Activated CD8-positive, alpha-beta T cell treated with anti-CD3 and anti-CD28 coated beads, Interleukin-2, amount 10 ng/mL, durations not matched to agents 7 days and 5 days (primary cell): Measurements from ENCODE around the gene BCOR. TPM values are rescaled to one million over a fixed set of nuclear protein-coding genes. Genes with fewer than 3 reads are reported as not detected.

ENCODE experiments used
- ATAC-seq: fragments of 150-1000 bp; cut with Tn5 transposase; one replicate; pipeline ENCODE4 v1.10.0; 2021; ENCODE audit warnings: moderate library complexity
- CTCF ChIA-PET: fragments of 350-600 bp; sonication (Branson Sonifier 250); formaldehyde crosslinking; loops from one replicate; lab custom pipeline; 2021; ENCODE audit warnings: antibody characterized with exemption; lab: Charles Lee
- POLR2A ChIA-PET: fragments of 350-600 bp; sonication (Branson Sonifier 250); formaldehyde crosslinking; loops from one replicate; lab custom pipeline; 2021; ENCODE audit warnings: antibody characterized with exemption; lab: Charles Lee
- DNase-seq: peaks from one replicate; pipeline ENCODE4 v3.0.0-alpha.2; 2020
- H3K27ac Mint-ChIP-seq: one replicate; pipeline ENCODE4 v1.8.0; 2021; ENCODE audit warnings: mild to moderate bottlenecking, mixed read lengths
- H3K27me3 Mint-ChIP-seq: one replicate; pipeline ENCODE4 v1.8.0; 2021; ENCODE audit warnings: low read depth, mixed read lengths
- H3K36me3 Mint-ChIP-seq: one replicate; pipeline ENCODE4 v1.8.0; 2021; ENCODE audit warnings: low read depth, mixed read lengths
- H3K4me1 Mint-ChIP-seq: one replicate; pipeline ENCODE4 v1.8.0; 2021; ENCODE audit warnings: low read depth, mixed read lengths
- H3K4me3 Mint-ChIP-seq: one replicate; pipeline ENCODE4 v1.8.0; 2021; ENCODE audit warnings: mild to moderate bottlenecking, mixed read lengths
- H3K9me3 Mint-ChIP-seq: one replicate; pipeline ENCODE4 v1.8.0; 2022; ENCODE audit warnings: mixed read lengths; ENCODE audit not compliant: insufficient read depth
- total RNA-seq, 2 experiments: library from RNA; stranded (reverse); gene quantifications; one replicate each; pipeline ENCODE4 v1.2.3, GENCODE V29; 2021

The BCOR gene
- total RNA-seq, 2 experiments from 2014 or later: 41.5 to 45.5 TPM

DNA sequence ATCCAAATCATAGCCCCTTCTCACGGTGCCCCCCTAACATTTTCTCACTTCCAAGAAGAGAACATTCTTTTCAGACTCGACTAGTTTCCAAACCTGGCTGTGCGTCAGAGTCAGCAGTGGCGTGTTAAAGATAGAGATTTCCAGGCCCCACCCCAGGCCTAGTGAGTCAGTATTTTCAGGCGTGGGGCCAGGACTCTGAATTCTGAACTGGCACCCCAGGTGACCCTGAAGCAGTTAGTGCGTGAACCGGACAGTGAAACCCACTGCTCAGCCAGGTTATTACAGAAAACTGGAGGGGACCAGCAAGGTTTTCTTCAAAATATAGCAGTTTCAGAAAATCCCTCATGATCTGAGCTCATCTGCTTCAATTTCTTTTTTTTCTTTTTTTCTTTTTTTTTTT is 35.0 kb upstream of the BCOR start:
- Mint-ChIP-seq H3K4me1 (no peaks in the 10 kb centered on the region), H3K27me3 (no peaks in the 10 kb centered on the region), H3K27ac (no peak overlapping the region), H3K9me3 (no peaks in the 10 kb centered on the region), H3K36me3 (no peaks in the 10 kb centered on the region), H3K4me3 (no peak overlapping the region)
- ATAC-seq (no peak), DNase-seq (no peak)
- ChIA-PET CTCF (no interaction called here), POLR2A (no interaction called here)

DNA sequence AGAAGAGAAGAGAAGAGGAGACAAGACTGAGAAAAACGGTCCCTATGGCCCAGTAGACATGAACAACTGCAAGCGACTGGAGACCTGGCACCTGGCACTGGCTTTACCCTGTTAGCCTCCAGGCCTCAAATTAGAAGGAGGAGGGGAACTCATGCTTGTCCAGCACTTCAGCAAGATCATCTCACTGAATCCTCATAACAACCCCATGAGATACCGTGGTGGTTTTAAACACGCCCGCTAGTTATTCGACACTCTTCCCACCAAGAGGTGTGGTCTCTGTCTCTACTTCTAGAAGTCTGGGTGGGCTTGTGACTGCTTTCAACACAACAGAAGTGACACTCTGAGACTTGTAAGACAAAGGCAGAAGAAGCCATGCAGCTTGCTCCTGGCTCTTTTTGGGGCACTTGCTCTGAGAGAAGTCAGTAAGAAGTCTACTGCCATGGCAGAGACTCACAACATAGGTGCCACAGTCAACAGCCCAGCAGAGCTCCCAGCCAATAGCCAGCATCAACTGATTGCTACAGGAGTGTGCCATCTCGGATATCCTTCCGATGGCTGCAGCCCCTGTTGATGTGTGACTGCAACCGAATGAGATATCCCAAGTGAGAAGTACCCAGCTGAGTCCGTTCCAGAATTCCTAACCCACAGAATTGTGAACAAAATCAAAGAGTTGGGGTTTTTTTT is 34.0 kb upstream of the BCOR start:
- no peaks in the 10 kb centered on the region for H3K27me3 Mint-ChIP-seq
- H3K4me1 Mint-ChIP-seq: peaks cover 6% of the 10 kb centered on the region
- POLR2A ChIA-PET: no interaction called here
- H3K4me3 Mint-ChIP-seq: no peak overlapping the region
- CTCF ChIA-PET: no interaction called here
- no peaks in the 10 kb centered on the region for H3K9me3 Mint-ChIP-seq
- H3K27ac Mint-ChIP-seq: no peak overlapping the region
- H3K36me3 Mint-ChIP-seq: no peaks in the 10 kb centered on the region
- DNase-seq (no peak), ATAC-seq (no peak)

DNA sequence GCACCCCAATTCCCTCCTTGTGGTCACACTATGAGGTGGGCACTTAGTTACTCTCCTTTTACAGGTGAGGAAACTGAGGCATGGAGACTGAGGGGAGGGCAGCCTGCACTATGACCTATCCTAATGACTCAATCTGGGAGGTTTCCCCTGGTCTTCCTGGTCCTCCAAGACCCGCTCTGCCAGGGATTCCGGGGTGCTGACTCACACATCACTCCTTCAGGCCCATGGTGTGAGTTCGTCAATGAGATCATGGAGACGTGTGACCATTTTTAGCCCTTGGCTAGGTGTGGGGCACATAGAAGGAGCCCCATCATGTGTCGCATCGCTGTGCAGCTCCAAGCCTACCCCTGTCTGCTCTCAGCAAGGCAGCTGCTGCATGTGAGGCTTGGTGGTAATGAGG is 32.4 kb upstream of the BCOR start:
- Mint-ChIP-seq H3K4me1 (peaks cover 13% of the 10 kb centered on the region), H3K27me3 (no peaks in the 10 kb centered on the region), H3K27ac (no peak overlapping the region), H3K4me3 (no peak overlapping the region), H3K36me3 (no peaks in the 10 kb centered on the region), H3K9me3 (no peaks in the 10 kb centered on the region)
- ChIA-PET CTCF (no interaction called here), POLR2A (no interaction called here)
- ATAC-seq (no peak), DNase-seq (no peak)

DNA sequence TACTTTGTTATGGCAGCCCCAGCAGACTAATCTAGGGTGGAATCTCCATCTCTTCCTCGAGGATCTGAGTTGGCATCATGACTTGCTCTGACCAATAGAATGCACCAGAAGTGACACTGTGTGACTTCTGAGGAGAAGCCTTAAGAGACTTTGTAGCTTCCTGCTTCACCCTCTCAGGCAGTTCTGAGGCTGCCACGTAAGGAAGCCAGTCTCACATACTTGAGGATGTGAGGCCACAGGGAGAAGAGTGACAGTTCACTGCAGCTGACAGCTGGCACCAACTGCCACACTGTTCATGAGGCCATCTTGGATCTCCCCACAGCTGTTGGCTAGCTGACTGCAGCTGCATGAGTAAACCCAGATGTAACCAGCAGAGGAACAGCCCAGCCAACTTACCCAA is 29.3 kb upstream of the BCOR start:
- POLR2A ChIA-PET: no interaction called here
- DNase-seq (peak; percentile 54), ATAC-seq (peak; percentile 86)
- H3K27ac Mint-ChIP-seq: peak overlapping the region; percentile 82
- H3K4me3 Mint-ChIP-seq: no peak overlapping the region
- no peaks in the 10 kb centered on the region for H3K36me3 Mint-ChIP-seq
- H3K4me1 Mint-ChIP-seq: peaks cover 13% of the 10 kb centered on the region
- H3K27me3 Mint-ChIP-seq: no peaks in the 10 kb centered on the region
- no peaks in the 10 kb centered on the region for H3K9me3 Mint-ChIP-seq
- CTCF ChIA-PET: interaction anchor here (0.9 kb wide), 1 partner anchor 313 kb away, joined by 3 read pairs; no protein-coding TSS in a partner anchor

DNA sequence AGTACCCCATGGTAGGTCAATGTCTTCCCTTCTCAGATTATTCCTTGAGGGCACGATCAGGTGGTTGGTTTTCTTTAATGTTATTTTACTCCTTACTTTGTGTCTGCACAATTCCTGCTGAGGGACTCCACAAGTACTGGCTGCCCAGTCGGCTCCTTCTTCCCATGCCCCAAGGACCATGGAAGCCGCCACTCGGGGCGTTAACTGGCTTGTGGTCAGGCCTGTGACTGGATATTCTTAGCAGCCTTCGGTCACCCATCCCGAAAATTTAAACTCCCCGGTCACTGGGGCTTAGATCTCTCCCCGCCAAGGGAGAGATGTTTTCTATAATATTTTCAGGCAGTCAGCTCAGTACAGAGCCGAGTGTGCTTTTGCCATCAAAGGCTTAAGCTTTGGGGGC is 24.7 kb upstream of the BCOR start:
- ChIA-PET POLR2A (no interaction called here), CTCF (no interaction called here)
- ATAC-seq: no peak
- no peak for DNase-seq
- Mint-ChIP-seq H3K4me3 (no peak overlapping the region), H3K27me3 (no peaks in the 10 kb centered on the region), H3K27ac (no peak overlapping the region), H3K9me3 (no peaks in the 10 kb centered on the region), H3K4me1 (peaks cover 24% of the 10 kb centered on the region), H3K36me3 (no peaks in the 10 kb centered on the region)

- H3K4me1 Mint-ChIP-seq: peaks cover 16% of the 10 kb centered on the region
- H3K27me3 Mint-ChIP-seq: no peaks in the 10 kb centered on the region
- DNase-seq (no peak), ATAC-seq (no peak)
- ChIA-PET CTCF (no interaction called here), POLR2A (interaction anchor here (0.7 kb wide), 1 partner anchor 116 kb away, joined by 3 read pairs; no protein-coding TSS in a partner anchor)
- H3K36me3 Mint-ChIP-seq: no peaks in the 10 kb centered on the region
- H3K27ac Mint-ChIP-seq: no peak overlapping the region
- H3K4me3 Mint-ChIP-seq: no peak overlapping the region
- H3K9me3 Mint-ChIP-seq: no peaks in the 10 kb centered on the region
These were observed 23.9 kb upstream of the BCOR start for GRCh38 chrX:40121618-40122017.

DNA sequence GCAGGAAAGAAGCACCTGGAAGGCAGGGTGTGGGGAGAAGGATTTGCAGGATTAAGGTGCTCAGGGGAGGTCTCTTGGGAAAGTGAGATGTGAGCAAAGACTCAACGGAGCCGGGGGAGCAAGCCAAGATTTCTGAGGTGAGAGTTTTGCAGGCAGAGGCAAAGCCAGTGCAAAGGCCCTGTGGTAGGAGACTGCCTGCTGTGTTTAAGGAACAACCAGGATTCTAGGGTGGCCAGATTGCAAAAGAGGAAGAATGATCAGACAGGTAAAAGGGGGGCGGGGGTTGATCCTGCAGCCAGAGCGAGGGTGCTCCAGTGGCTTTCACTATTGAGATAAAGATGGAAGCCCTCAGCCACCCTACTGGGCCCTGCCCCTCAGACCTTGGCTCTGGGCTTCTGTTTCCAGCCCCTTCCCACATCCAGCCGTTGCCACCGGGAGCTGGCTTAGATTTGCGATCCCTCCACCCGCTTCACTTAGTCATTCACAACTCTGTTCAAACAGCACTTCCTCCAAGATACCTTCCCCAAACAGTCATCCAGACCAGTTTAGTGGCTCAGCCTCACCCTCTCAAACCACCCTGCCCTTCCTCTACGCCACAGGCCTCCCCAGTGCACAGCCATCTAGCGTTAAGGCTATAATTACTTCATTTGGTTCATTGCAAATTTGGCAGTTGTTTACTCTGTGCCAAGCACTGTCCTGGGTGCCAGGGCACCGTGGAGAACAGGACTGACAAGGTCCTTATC is 23.3 kb upstream of the BCOR start:
- Mint-ChIP-seq H3K27ac (no peak overlapping the region), H3K9me3 (no peaks in the 10 kb centered on the region), H3K36me3 (no peaks in the 10 kb centered on the region), H3K4me3 (no peak overlapping the region), H3K4me1 (peaks cover 15% of the 10 kb centered on the region), H3K27me3 (no peaks in the 10 kb centered on the region)
- DNase-seq (no peak), ATAC-seq (no peak)
- ChIA-PET POLR2A (interaction anchor here (0.7 kb wide), 1 partner anchor 117 kb away, joined by 3 read pairs; no protein-coding TSS in a partner anchor), CTCF (no interaction called here)

- ATAC-seq (no peak), DNase-seq (no peak)
- ChIA-PET POLR2A (no interaction called here), CTCF (no interaction called here)
- Mint-ChIP-seq H3K27me3 (no peaks in the 10 kb centered on the region), H3K27ac (no peak overlapping the region), H3K36me3 (no peaks in the 10 kb centered on the region), H3K9me3 (no peaks in the 10 kb centered on the region), H3K4me3 (no peak overlapping the region), H3K4me1 (peaks cover 12% of the 10 kb centered on the region)
These were observed 20.0 kb upstream of the BCOR start for GRCh38 chrX:40117715-40118285.

DNA sequence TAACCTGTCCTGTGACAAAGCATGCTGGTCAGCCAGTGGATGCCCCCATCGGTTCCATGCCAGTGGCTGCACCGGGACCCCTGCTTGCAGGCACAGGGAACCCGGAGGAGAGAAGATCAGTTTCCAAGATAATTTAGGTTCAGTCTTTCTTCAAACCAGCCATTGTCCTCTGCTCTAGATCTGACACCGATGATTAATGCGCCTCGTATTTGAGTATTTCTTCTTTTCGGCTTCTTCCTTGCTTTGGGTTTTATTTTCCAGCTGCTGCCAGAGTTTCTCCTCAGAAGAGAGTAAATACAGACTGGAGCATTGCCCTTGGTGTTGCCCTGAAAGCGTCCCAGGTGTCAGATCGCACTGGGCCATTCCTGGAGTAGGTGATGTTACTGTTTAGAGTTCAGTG is 19.2 kb upstream of the BCOR start:
- DNase-seq: no peak
- ATAC-seq: no peak
- no peaks in the 10 kb centered on the region for H3K36me3 Mint-ChIP-seq
- no peaks in the 10 kb centered on the region for H3K9me3 Mint-ChIP-seq
- no peak overlapping the region for H3K4me3 Mint-ChIP-seq
- H3K4me1 Mint-ChIP-seq: peaks cover 16% of the 10 kb centered on the region
- no peaks in the 10 kb centered on the region for H3K27me3 Mint-ChIP-seq
- CTCF ChIA-PET: interaction anchor here (0.7 kb wide), 1 partner anchor 46 kb away, joined by 3 read pairs; no protein-coding TSS in a partner anchor
- POLR2A ChIA-PET: no interaction called here
- H3K27ac Mint-ChIP-seq: no peak overlapping the region

- Mint-ChIP-seq H3K27me3 (no peaks in the 10 kb centered on the region), H3K9me3 (no peaks in the 10 kb centered on the region), H3K4me1 (peaks cover 17% of the 10 kb centered on the region), H3K27ac (no peak overlapping the region), H3K36me3 (no peaks in the 10 kb centered on the region), H3K4me3 (no peak overlapping the region)
- DNase-seq (no peak), ATAC-seq (no peak)
- POLR2A ChIA-PET: no interaction called here
- CTCF ChIA-PET: no interaction called here
These were observed 15.2 kb upstream of the BCOR start for GRCh38 chrX:40112996-40113395.

DNA sequence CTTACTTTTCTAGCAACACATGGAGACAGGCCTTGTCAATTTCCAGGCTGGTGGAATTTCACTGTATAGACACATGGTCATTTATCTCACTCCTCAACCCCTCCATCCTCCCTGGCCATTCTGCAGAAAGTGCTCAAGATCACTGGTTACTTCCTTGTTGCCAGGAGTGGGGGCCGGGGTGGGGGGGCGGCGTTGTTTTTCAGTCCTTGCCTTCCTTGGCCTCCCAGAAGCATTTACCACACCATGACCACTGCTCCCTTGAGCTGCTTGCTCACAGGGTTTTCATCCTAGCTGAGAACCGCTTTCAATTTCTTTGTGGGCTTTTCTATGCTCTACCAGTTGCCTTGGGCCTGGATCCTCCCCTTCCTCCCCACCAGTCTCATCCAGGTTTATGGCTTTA is 14.1 kb upstream of the BCOR start:
- no peak for ATAC-seq
- Mint-ChIP-seq H3K27ac (no peak overlapping the region), H3K9me3 (no peaks in the 10 kb centered on the region), H3K27me3 (no peaks in the 10 kb centered on the region), H3K4me3 (no peak overlapping the region), H3K4me1 (peaks cover 21% of the 10 kb centered on the region), H3K36me3 (no peaks in the 10 kb centered on the region)
- CTCF ChIA-PET: no interaction called here
- POLR2A ChIA-PET: no interaction called here
- DNase-seq: no peak
